ENCODE data around the gene MBNL1. TPM values are rescaled to one million over a fixed set of nuclear protein-coding genes. Genes with fewer than 3 reads are reported as not detected.

The MBNL1 gene
- total and polyA plus RNA-seq, 2 of the 4 experiments (the other 2 are of a cell fraction) = 127 to 664 TPM

GRCh38 chr3:152319831-152320617 is 51.3 kb downstream of the MBNL1 start:
- Histone ChIP-seq H3K9ac (ENCODE audit: low read depth, low read length) (no peak overlapping the region), H3K23ac (ENCODE audit: low read depth, low read length) (0 out of 2 replicates have a peak overlapping the region, but pooled peaks have one; percentile 68), H4K8ac (ENCODE audit: low read depth in 2 of 2, low read length in 2 of 2) (no peak overlapping the region), H2BK5ac (ENCODE audit: low read depth, low read length, poor library complexity, severe bottlenecking) (peak overlapping the region; percentile 52), H4K5ac (ENCODE audit: low read depth, low read length) (peak overlapping the region; percentile 62; the same call in 1 of the 2 replicates), H2AFZ (replicated peaks; ENCODE audit: low read length, poor library complexity) (no peak overlapping the region), H3K4me3 (ENCODE audit: insufficient read depth, low read depth, low read length) (no peak overlapping the region), H3K79me1 (ENCODE audit: low read depth in 1 of 2, low read length in 2 of 2) (peaks cover 5 to 60% of the 10 kb centered on the region in 2 experiments; a peak in 3 of 4 replicates), H2AK5ac (ENCODE audit: low read depth, low read length) (peak overlapping the region; percentile 42; the same call in 1 of the 2 replicates), H4K91ac (ENCODE audit: insufficient read depth, low read depth, low read length) (no peak overlapping the region), H3K4ac (ENCODE audit: low read depth, low read length) (no peak overlapping the region; the same call in 1 of the 2 replicates), H3K4me1 (ENCODE audit: control insufficient read depth, insufficient read depth, low read length) (peaks cover 14% of the 10 kb centered on the region), H2AK9ac (replicated peaks; ENCODE audit: low read depth, low read length, poor library complexity) (no peak overlapping the region), H3K36me3 (ENCODE audit: control insufficient read depth, insufficient read depth, low read length) (no peaks in the 10 kb centered on the region; the same call in 1 of the 2 replicates), H3K18ac (ENCODE audit: low read depth, low read length) (peak overlapping the region; percentile 27; the same call in 1 of the 2 replicates), H2BK15ac (ENCODE audit: low read depth, low read length) (no peak overlapping the region), H4K20me1 (ENCODE audit: insufficient read depth, low read length) (peaks cover 38% of the 10 kb centered on the region; the same call in 1 of the 2 replicates), H3K9me3 (ENCODE audit: control insufficient read depth, insufficient read depth, low read length) (no peaks in the 10 kb centered on the region), H3K27ac (ENCODE audit: insufficient read depth, low read length) (no peak overlapping the region), H3K9me1 (ENCODE audit: insufficient read depth, low read length) (no peaks in the 10 kb centered on the region), H3K4me2 (ENCODE audit: low read depth, low read length) (no peak overlapping the region), H3K27me3 (ENCODE audit: control insufficient read depth, insufficient read depth, low read length) (no peaks in the 10 kb centered on the region), H2BK120ac (ENCODE audit: low read depth, low read length) (peak overlapping the region; percentile 30; the same call in 1 of the 2 replicates), H3K14ac (replicated peaks; ENCODE audit: low read depth, low read length) (peak overlapping the region; percentile 55), H3K56ac (ENCODE audit: extremely low read depth, insufficient read depth, low read length) (no peak overlapping the region), H2BK20ac (ENCODE audit: low read depth, low read length) (no peak overlapping the region)
- in situ Hi-C loops (cut with MboI; ENCODE audit: low sequenced_read_pairs) = no loop called here
- ATAC-seq (ENCODE audit: low read depth) = no peak
- no CpG with 5 or more reads among the region's 3 CpGs for WGBS, 2 experiments (ENCODE audit: extremely low coverage in 2 of 2, insufficient read length in 1 of 2)
- CTCF ChIA-PET = no interaction called here
- TF ChIP-seq RCOR1 (IDR thresholded peaks at IDR 0.05; ENCODE audit: insufficient replicate concordance, low read length) = no peak
- TF ChIP-seq FOS (IDR thresholded peaks at IDR 0.05; ENCODE audit: low read depth, low read length) = no peak
- no peak for TF ChIP-seq NFE2L2 (IDR thresholded peaks at IDR 0.05; ENCODE audit: low read depth, low read length)
- no peak for TF ChIP-seq MAZ (IDR thresholded peaks at IDR 0.05; ENCODE audit: borderline replicate concordance, low read depth, low read length)
- TF ChIP-seq, protein P1, sequence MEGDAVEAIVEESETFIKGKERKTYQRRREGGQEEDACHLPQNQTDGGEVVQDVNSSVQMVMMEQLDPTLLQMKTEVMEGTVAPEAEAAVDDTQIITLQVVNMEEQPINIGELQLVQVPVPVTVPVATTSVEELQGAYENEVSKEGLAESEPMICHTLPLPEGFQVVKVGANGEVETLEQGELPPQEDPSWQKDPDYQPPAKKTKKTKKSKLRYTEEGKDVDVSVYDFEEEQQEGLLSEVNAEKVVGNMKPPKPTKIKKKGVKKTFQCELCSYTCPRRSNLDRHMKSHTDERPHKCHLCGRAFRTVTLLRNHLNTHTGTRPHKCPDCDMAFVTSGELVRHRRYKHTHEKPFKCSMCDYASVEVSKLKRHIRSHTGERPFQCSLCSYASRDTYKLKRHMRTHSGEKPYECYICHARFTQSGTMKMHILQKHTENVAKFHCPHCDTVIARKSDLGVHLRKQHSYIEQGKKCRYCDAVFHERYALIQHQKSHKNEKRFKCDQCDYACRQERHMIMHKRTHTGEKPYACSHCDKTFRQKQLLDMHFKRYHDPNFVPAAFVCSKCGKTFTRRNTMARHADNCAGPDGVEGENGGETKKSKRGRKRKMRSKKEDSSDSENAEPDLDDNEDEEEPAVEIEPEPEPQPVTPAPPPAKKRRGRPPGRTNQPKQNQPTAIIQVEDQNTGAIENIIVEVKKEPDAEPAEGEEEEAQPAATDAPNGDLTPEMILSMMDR (conservative IDR thresholded peaks at IDR 0.05; ENCODE audit: low read depth, low read length) = no peak
- TF ChIP-seq BHLHE40 (IDR thresholded peaks at IDR 0.05; ENCODE audit: low read depth, low read length) = no peak
- TF ChIP-seq CEBPB (IDR thresholded peaks at IDR 0.05; ENCODE audit: low read depth, low read length) = no peak
- no peak for TF ChIP-seq CHD1 (IDR thresholded peaks at IDR 0.05; ENCODE audit: low read depth, low read length)
- no peak for TF ChIP-seq RAD21 (IDR thresholded peaks at IDR 0.05; ENCODE audit: low read length)
- TF ChIP-seq POLR2A (IDR thresholded peaks at IDR 0.05; ENCODE audit: low read depth, low read length) = no peak
- TF ChIP-seq, protein P2, sequence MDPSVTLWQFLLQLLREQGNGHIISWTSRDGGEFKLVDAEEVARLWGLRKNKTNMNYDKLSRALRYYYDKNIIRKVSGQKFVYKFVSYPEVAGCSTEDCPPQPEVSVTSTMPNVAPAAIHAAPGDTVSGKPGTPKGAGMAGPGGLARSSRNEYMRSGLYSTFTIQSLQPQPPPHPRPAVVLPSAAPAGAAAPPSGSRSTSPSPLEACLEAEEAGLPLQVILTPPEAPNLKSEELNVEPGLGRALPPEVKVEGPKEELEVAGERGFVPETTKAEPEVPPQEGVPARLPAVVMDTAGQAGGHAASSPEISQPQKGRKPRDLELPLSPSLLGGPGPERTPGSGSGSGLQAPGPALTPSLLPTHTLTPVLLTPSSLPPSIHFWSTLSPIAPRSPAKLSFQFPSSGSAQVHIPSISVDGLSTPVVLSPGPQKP (IDR thresholded peaks at IDR 0.05; ENCODE audit: borderline replicate concordance, low read depth, low read length) = no peak
- no peak for TF ChIP-seq USF2 (IDR thresholded peaks at IDR 0.05; ENCODE audit: low read depth, low read length)
- no peak for TF ChIP-seq MXI1 (IDR thresholded peaks at IDR 0.05; ENCODE audit: borderline replicate concordance, low read depth, low read length)
- no peak for TF ChIP-seq SMC3 (IDR thresholded peaks at IDR 0.05; ENCODE audit: low read depth, low read length)
- no peak for TF ChIP-seq RFX5 (IDR thresholded peaks at IDR 0.05; ENCODE audit: low read depth, low read length)
- dilution Hi-C loops (cut with HindIII; ENCODE audit: low sequenced_read_pairs, unreplicated experiment) = no loop called here
- POLR2A ChIA-PET (ENCODE audit: unreplicated experiment) = no interaction called here
- intact Hi-C loops (cut with micrococcal nuclease) = no loop called here
- peak; percentile 59 for DNase-seq
- no TSS peak for BruUV-seq (replicated peaks)
